ENCODE measurements around the gene SLC25A24. TPM values are rescaled to one million over a fixed set of nuclear protein-coding genes. Genes with fewer than 3 reads are reported as not detected.
"Not testable (repeated sequence)": the region's sequence is repeated elsewhere in the genome, so short reads cannot be mapped to it uniquely, and the experiment has no call there.

SLC25A24 gene
- total RNA-seq, 2 donors from 2014 or later: 6.3 to 21.5 TPM

DNA sequence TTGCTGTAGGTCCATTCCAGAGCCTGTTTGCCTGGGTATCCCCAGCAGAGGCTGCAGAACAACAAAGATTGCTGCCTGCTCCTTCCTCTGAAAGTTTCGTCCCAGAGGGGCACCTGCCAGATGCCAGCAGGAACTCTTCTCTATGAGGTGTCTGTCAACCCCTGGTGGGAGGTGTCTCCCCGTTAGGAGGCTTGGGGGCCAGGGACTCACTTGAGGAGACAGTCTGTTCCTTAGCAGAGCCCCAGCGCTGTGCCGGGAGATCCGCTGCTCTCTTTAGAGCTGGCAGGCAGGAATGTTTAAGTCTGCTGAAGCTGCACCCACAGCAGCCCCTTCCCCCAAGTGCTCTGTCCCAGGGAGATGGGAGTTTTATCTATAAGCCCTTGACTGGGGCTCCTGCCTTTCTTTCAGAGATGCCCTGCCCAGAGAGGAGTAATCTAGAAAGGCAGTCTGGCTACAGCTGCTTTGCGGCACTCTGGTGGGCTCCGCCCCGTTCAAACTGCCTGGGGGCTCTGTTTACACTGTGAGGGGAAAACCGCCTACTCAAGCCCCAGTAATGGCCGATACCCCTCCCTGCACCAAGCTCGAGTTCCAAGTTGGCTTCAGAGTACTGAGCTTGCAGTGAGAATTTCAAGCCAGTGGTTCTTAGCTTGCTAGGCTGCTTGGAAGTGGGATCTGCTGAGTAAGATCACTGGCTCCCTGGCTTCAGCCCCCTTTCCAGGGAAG is 8.7 kb upstream of the SLC25A24 start:
- Histone ChIP-seq H3K4me3 (no peak overlapping the region), H3K27ac (no peak overlapping the region), H3K27me3 (no peaks in the 10 kb centered on the region), H3K36me3 (replicated peaks in 1 of 2; ENCODE audit: insufficient read depth in 1 of 2, low read depth in 2 of 2) (no peaks in the 10 kb centered on the region), H3K9me3 (no peaks in the 10 kb centered on the region), H3K4me1 (no peaks in the 10 kb centered on the region)
- WGBS, 2 donors: 51 to 59% methylated on average over 11 of the region's 11 CpGs
- TF ChIP-seq, protein P1, sequence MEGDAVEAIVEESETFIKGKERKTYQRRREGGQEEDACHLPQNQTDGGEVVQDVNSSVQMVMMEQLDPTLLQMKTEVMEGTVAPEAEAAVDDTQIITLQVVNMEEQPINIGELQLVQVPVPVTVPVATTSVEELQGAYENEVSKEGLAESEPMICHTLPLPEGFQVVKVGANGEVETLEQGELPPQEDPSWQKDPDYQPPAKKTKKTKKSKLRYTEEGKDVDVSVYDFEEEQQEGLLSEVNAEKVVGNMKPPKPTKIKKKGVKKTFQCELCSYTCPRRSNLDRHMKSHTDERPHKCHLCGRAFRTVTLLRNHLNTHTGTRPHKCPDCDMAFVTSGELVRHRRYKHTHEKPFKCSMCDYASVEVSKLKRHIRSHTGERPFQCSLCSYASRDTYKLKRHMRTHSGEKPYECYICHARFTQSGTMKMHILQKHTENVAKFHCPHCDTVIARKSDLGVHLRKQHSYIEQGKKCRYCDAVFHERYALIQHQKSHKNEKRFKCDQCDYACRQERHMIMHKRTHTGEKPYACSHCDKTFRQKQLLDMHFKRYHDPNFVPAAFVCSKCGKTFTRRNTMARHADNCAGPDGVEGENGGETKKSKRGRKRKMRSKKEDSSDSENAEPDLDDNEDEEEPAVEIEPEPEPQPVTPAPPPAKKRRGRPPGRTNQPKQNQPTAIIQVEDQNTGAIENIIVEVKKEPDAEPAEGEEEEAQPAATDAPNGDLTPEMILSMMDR (IDR thresholded peaks at IDR 0.05): no peak
- TF ChIP-seq POLR2A (IDR thresholded peaks at IDR 0.05): no peak
- DNase-seq: no peak
- ATAC-seq: no peak
- intact Hi-C loops (cut with DNase I): no loop called here

DNA sequence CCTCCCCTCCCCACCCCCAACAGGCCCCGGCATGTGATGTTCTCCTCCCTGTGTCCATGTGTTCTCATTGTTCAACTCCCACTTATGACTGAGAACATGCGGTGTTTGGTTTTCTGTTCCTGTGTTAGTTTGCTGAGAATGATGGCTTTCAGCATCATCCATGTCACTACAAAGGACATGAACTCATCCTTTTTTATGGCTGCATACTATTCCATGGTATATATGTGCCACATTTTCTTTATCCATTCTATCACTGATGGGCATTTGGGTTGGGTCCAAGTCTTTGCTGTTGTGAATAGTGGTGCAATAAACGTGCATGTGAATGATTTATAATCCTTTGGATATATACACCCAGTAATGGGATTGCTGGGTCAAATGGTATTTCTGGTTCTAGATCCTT is 3.4 kb upstream of the SLC25A24 start:
- H3K4me1 ChIP-seq: peaks cover 13% of the 10 kb centered on the region
- H3K36me3 ChIP-seq (replicated peaks in 1 of 2; ENCODE audit: insufficient read depth in 1 of 2, low read depth in 2 of 2); H3K27me3 ChIP-seq; H3K4me3 ChIP-seq; ATAC-seq; H3K9me3 ChIP-seq; intact Hi-C loops (cut with DNase I); DNase-seq; H3K27ac ChIP-seq: not testable (repeated sequence)
- WGBS, 2 donors: 76 to 86% methylated on average over 3 of the region's 3 CpGs

DNA sequence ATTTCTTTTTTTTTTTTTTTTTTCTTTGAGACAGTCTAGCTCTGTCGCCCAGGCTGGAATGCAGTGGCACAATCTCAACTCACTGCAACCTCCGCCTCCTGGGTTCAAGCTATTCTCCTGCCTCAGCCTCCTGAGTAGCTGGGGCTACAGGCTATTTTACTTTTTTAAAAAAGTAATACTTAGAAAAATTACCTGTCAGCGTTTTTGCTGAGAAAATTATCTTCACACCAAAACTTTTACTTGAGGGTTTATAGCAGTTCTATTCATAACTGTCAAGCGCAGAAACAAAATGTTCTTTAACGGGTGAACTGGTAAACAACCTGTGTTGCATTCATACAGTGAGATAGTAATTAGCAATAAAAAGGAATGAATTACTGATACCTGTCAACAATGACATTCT is 1.5 kb upstream of the SLC25A24 start:
- Histone ChIP-seq H3K4me1 (peaks cover 14% of the 10 kb centered on the region), H3K36me3 (replicated peaks in 1 of 2; ENCODE audit: insufficient read depth in 1 of 2, low read depth in 2 of 2) (no peaks in the 10 kb centered on the region), H3K27me3 (no peaks in the 10 kb centered on the region), H3K27ac (no peak overlapping the region), H3K9me3 (no peaks in the 10 kb centered on the region), H3K4me3 (no peak overlapping the region)
- DNase-seq: no peak
- intact Hi-C loops (cut with DNase I): no loop called here
- WGBS, 2 donors: 67 to 70% methylated on average over 5 of the region's 5 CpGs
- no peak for TF ChIP-seq POLR2A (IDR thresholded peaks at IDR 0.05)
- TF ChIP-seq, protein P1 (IDR thresholded peaks at IDR 0.05): no peak
- no peak for ATAC-seq

DNA sequence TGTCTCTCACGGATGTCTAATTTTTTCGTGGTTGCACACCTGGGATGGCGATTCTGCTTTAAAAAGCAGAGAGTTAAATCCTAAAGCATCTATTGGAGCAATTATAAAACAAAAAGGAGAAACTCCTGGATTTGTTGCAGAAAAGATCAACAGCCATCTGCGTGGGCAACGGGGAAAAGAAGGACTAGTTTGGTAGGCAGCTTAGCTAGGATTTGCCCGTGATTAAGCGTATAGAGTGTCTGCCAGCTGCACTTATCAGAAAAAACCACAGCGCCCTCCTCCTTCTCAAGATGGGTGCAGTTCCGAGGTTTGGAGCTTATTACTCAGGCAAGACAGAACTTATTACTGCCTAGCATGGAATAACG is 526 bp upstream of the SLC25A24 start:
- 0 to 1% methylated on average over 10 of the region's 10 CpGs for WGBS, 2 donors
- H3K4me1 ChIP-seq: peaks cover 14% of the 10 kb centered on the region
- peak overlapping the region; percentile 70 to 88 (median 79) for H3K27ac ChIP-seq
- DNase-seq (peak; percentile 37 to 63 (median 48)), ATAC-seq (peak; percentile 37)
- H3K36me3 ChIP-seq (replicated peaks in 1 of 2; ENCODE audit: insufficient read depth in 1 of 2, low read depth in 2 of 2): no peaks in the 10 kb centered on the region
- no peaks in the 10 kb centered on the region for H3K9me3 ChIP-seq
- TF ChIP-seq, protein P1 (IDR thresholded peaks at IDR 0.05): peak in 4 of 7 experiments; percentile 8 to 30 (median 22)
- no peak for TF ChIP-seq POLR2A (IDR thresholded peaks at IDR 0.05)
- no peaks in the 10 kb centered on the region for H3K27me3 ChIP-seq
- intact Hi-C loops (cut with DNase I): no loop called here
- peak overlapping the region; percentile 78 to 83 for H3K4me3 ChIP-seq

DNA sequence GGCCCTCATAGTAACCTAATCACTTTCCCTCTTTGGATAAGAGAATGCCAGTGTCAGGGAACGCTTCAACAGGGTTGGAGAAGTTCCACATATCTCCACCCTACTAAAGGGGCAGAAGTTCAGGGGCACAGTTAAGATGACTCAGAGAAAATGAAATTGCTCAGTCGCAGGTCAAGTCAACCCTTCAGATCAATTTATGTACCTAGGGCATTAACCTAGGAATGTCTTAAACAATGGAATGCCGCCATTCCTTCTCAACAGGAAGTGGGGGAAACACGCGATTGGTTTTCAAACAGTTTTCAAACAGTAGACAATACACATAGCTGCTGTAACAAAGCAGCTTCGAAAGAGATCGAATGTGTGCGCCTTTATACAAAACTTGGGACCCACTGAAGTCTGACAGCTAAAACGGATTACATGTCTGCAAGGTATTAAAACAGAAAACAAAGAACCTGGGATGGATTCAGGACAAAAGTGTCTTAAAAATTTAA is 897 bp downstream of the SLC25A24 start:
- intact Hi-C loops (cut with DNase I): no loop called here
- Histone ChIP-seq H3K4me3 (peak overlapping the region; percentile 78 to 83), H3K27ac (peak overlapping the region; percentile 70 to 88 (median 79)), H3K36me3 (replicated peaks in 1 of 2; ENCODE audit: insufficient read depth in 1 of 2, low read depth in 2 of 2) (no peaks in the 10 kb centered on the region), H3K4me1 (peaks cover 14% of the 10 kb centered on the region), H3K9me3 (no peaks in the 10 kb centered on the region), H3K27me3 (no peaks in the 10 kb centered on the region)
- TF ChIP-seq POLR2A (IDR thresholded peaks at IDR 0.05): no peak
- TF ChIP-seq, protein P1 (IDR thresholded peaks at IDR 0.05): no peak
- 4 to 15% methylated on average over 9 of the region's 9 CpGs for WGBS, 2 donors
- DNase-seq: peak in 1 of 4 donors; percentile 4
- peak; percentile 6 for ATAC-seq
